K562 (cell line): ENCODE results near the gene SURF6. TPM values are rescaled to one million over a fixed set of nuclear protein-coding genes. Genes with fewer than 3 reads are reported as not detected.
A peak's percentile ranks its signal among the peaks of the same experiment; 100 is the strongest.

ENCODE experiments used
- ELF4 ChIP-seq: fragments of 450-650 bp; formaldehyde crosslinking; IDR thresholded peaks from 2 replicates; pipeline ENCODE4 v1.4.0; 2022; ENCODE audit warnings: missing genetic modification characterization
- EP400 ChIP-seq: fragments of 450-650 bp; IDR thresholded peaks from 2 replicates; pipeline ENCODE4 v1.6.1; 2017; ENCODE audit warnings: antibody characterized with exemption, mild to moderate bottlenecking, moderate library complexity
- ILF3 ChIP-seq: fragments of 450-650 bp; IDR thresholded peaks from 2 replicates; pipeline ENCODE4 v1.6.1; 2018; ENCODE audit warnings: antibody characterized with exemption, mild to moderate bottlenecking, moderate library complexity, borderline replicate concordance
- KHSRP ChIP-seq: fragments of 450-650 bp; IDR thresholded peaks from 2 replicates; pipeline ENCODE4 v1.6.1; 2017
- KLF16 ChIP-seq: IDR thresholded peaks from 2 replicates; pipeline ENCODE4 v1.6.1; 2016; ENCODE audit warnings: antibody characterized with exemption
- LCOR ChIP-seq: sonication (generic); formaldehyde crosslinking; IDR thresholded peaks from 2 replicates; pipeline ENCODE4 v1.8.0; 2022; ENCODE audit warnings: mild to moderate bottlenecking, missing genetic modification reagents
- NR2C1 ChIP-seq, 2 experiments: fragments of 450-650 bp; IDR thresholded peaks; 2 replicates each; pipeline ENCODE4 v1.6.1; 2017; ENCODE audit warnings: mild to moderate bottlenecking in 2 of 2, antibody characterized with exemption in 1 of 2, inconsistent platforms in 1 of 2, missing compliant biosample characterization in 1 of 2, missing genetic modification characterization in 1 of 2
- PYGO2 ChIP-seq: fragments of 450-650 bp; IDR thresholded peaks from 2 replicates; pipeline ENCODE4 v1.6.1; 2016; ENCODE audit warnings: mild to moderate bottlenecking, missing genetic modification characterization, moderate library complexity, missing compliant biosample characterization
- SMARCC2 ChIP-seq: fragments of 450-650 bp; IDR thresholded peaks from 2 replicates; pipeline ENCODE4 v1.6.1; 2017; ENCODE audit warnings: antibody characterized with exemption, moderate library complexity, mild to moderate bottlenecking, low read depth
- TCF3 ChIP-seq: sonication (generic); formaldehyde crosslinking; IDR thresholded peaks from 2 replicates; pipeline ENCODE4 v1.4.0; 2020; ENCODE audit warnings: mild to moderate bottlenecking, missing genetic modification reagents
- YY1 ChIP-seq, 3 experiments: IDR thresholded peaks; 2 replicates each; pipeline ENCODE4 v1.6.1; 2011; ENCODE audit warnings: low read length in 2 of 3, mild to moderate bottlenecking in 2 of 3, moderate library complexity in 2 of 3, borderline replicate concordance in 1 of 3, control low read depth in 1 of 3, low read depth in 1 of 3; ENCODE audit not compliant: insufficient read depth in 3 of 3, insufficient replicate concordance in 2 of 3, control insufficient read depth in 1 of 3, insufficient read length in 1 of 3; ENCODE audit errors: extremely low read depth in 1 of 3
- ZBTB17 ChIP-seq: fragments of 450-650 bp; formaldehyde crosslinking; IDR thresholded peaks from 2 replicates; pipeline ENCODE4 v1.4.0; 2020; ENCODE audit warnings: mild to moderate bottlenecking
- ZFX ChIP-seq: sonication (generic); formaldehyde crosslinking; IDR thresholded peaks from 2 replicates; pipeline ENCODE4 v1.8.0; 2022; ENCODE audit warnings: mild to moderate bottlenecking, missing genetic modification reagents, moderate library complexity
- ZNF175 ChIP-seq: fragments of 200-800 bp; sonication (Bioruptor generic); IDR thresholded peaks from 2 replicates; pipeline ENCODE4 v1.6.1; 2016; ENCODE audit warnings: low read depth, mild to moderate bottlenecking, missing genetic modification characterization, missing compliant biosample characterization
- ZNF644 ChIP-seq: fragments of 200-800 bp; sonication (Bioruptor generic); IDR thresholded peaks from 2 replicates; pipeline ENCODE4 v1.6.1; 2016; ENCODE audit warnings: low read depth, missing genetic modification characterization, missing compliant biosample characterization
- polyA plus RNA-seq, 8 experiments: library from polyadenylated mRNA; depleted of rRNA in 4 of 8; stranded (reverse) in 5 of 8; unstranded in 3 of 8; fragments of >200 nt; fragmentation: Nextera tagmentation in 2 of 8; fragmentation: Illumina TruSeq in 1 of 8; extraction: Ambion mirVana in 2 of 8; extraction: Trizol in 1 of 8; gene quantifications; 2 replicates each; pipeline versions ENCODE4 v1.2.1 to v1.2.3, GENCODE V29; 2011 to 2014; ENCODE audit warnings: inconsistent platforms in 1 of 8, missing spikeins in 1 of 8
- total RNA-seq, 7 experiments: library from RNA; depleted of rRNA in 6 of 7; stranded (reverse); fragments of >200 nt in 6 of 7; fragmentation: Illumina TruSeq in 2 of 7; extraction: Trizol in 2 of 7; gene quantifications; 2 replicates each; pipeline versions ENCODE4 v1.2.1 to v1.2.3, GENCODE V29; 2011 to 2021; ENCODE audit warnings: low replicate concordance in 1 of 7
- TF ChIP-seq, protein P1 (sequence below): fragments of 450-650 bp; conservative IDR thresholded peaks from 2 replicates; pipeline ENCODE4 v1.6.1; 2016; ENCODE audit warnings: missing genetic modification characterization, low read depth, mild to moderate bottlenecking, missing compliant biosample characterization, moderate library complexity
- TF ChIP-seq, protein P2 (sequence below): fragments of 250-450 bp; sonication (Bioruptor Pico); IDR thresholded peaks from 2 replicates; pipeline ENCODE4 v1.8.0; 2021; ENCODE audit warnings: moderate library complexity, mild to moderate bottlenecking, inconsistent platforms
- TF ChIP-seq, protein P3 (sequence below): fragments of 200-800 bp; sonication (Bioruptor generic); IDR thresholded peaks from 2 replicates; pipeline ENCODE4 v1.6.1; 2016; ENCODE audit warnings: missing genetic modification characterization, missing compliant biosample characterization

The SURF6 gene
- total and polyA plus RNA-seq, 9 of the 15 experiments (the other 6 are each of a cell fraction or from before 2014, with no cell fraction given) = 1.4 to 68.3 (median 14.7) TPM

DNA sequence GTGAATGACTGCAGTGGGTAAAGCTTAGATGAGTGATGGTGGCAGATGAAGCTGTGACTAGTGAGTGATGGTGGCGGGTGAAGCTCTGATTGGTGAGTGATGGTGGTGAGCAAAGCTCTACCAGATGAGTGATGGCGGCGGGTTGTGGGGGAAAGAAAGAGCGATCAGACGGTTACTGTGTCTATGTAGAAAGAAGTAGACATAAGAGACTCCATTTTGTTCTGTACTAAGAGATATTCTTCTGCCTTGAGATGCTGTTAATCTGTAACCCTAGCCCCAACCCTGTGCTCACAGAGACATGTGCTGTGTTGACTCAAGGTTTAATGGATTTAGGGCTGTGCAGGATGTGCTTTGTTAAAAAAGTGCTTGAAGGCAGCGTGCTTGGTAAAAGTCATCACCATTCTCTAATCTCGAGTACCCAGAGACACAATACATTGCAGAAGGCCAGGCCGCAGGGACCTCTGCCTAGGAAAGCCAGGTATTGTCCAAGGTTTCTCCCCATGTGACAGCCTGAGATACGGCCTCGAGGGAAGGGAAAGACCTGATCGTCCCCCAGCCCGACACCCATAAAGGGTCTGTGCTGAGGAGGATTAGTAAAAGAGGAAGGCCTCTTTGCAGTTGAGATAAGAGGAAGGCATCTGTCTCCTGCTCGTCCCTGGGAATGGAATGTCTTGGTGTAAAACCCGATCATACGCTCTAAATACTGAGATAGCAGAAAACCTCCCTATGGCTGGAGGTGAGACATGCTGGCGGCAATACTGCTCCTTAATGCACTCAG, 52.5 kb downstream of the SURF6 start (continued):
- TF ChIP-seq EP400 = peak; percentile 66
- peak in 1 of 3 experiments; percentile 51 for TF ChIP-seq YY1 (IDR thresholded peaks at IDR 0.05; ENCODE audit: borderline replicate concordance in 1 of 3, control insufficient read depth in 1 of 3, extremely low read depth in 1 of 3, insufficient read depth in 3 of 3, insufficient read length in 1 of 3, insufficient replicate concordance in 2 of 3, low read depth in 1 of 3, low read length in 2 of 3)
- peak; percentile 97 for TF ChIP-seq LCOR (CRISPR knock-in tag)
- TF ChIP-seq ZBTB17 (CRISPR knock-in tag) = peak; percentile 84
- TF ChIP-seq KLF16 = peak; percentile 90
- peak; percentile 87 for TF ChIP-seq ZNF175 (CRISPR knock-in tag)
- peak; percentile 95 for TF ChIP-seq SMARCC2
- peak; percentile 72 for TF ChIP-seq ZFX (CRISPR knock-in tag)
- peak; percentile 100 for TF ChIP-seq TCF3 (CRISPR knock-in tag)
- 0 out of 2 replicates have a peak, but pooled peaks have one; percentile 17 for TF ChIP-seq ILF3
- TF ChIP-seq, protein P1, sequence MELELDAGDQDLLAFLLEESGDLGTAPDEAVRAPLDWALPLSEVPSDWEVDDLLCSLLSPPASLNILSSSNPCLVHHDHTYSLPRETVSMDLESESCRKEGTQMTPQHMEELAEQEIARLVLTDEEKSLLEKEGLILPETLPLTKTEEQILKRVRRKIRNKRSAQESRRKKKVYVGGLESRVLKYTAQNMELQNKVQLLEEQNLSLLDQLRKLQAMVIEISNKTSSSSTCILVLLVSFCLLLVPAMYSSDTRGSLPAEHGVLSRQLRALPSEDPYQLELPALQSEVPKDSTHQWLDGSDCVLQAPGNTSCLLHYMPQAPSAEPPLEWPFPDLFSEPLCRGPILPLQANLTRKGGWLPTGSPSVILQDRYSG (tag) = peak; percentile 95
- 0 out of 2 replicates have a peak, but pooled peaks have one; percentile 24 for TF ChIP-seq NR2C1 (IDR thresholded peaks at IDR 0.05)
- peak; percentile 71 for TF ChIP-seq NR2C1 (tag; IDR thresholded peaks at IDR 0.05)
- TF ChIP-seq, protein P2, sequence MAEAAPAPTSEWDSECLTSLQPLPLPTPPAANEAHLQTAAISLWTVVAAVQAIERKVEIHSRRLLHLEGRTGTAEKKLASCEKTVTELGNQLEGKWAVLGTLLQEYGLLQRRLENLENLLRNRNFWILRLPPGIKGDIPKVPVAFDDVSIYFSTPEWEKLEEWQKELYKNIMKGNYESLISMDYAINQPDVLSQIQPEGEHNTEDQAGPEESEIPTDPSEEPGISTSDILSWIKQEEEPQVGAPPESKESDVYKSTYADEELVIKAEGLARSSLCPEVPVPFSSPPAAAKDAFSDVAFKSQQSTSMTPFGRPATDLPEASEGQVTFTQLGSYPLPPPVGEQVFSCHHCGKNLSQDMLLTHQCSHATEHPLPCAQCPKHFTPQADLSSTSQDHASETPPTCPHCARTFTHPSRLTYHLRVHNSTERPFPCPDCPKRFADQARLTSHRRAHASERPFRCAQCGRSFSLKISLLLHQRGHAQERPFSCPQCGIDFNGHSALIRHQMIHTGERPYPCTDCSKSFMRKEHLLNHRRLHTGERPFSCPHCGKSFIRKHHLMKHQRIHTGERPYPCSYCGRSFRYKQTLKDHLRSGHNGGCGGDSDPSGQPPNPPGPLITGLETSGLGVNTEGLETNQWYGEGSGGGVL = peak; percentile 57; the same call in 1 of the 2 replicates
- TF ChIP-seq KHSRP = peak; percentile 82
- TF ChIP-seq ZNF644 (tag) = peak; percentile 84
- peak; percentile 60; the same call in 1 of the 2 replicates for TF ChIP-seq PYGO2
- peak; percentile 76; the same call in 1 of the 2 replicates for TF ChIP-seq ELF4 (CRISPR knock-in tag)
- TF ChIP-seq, protein P3, sequence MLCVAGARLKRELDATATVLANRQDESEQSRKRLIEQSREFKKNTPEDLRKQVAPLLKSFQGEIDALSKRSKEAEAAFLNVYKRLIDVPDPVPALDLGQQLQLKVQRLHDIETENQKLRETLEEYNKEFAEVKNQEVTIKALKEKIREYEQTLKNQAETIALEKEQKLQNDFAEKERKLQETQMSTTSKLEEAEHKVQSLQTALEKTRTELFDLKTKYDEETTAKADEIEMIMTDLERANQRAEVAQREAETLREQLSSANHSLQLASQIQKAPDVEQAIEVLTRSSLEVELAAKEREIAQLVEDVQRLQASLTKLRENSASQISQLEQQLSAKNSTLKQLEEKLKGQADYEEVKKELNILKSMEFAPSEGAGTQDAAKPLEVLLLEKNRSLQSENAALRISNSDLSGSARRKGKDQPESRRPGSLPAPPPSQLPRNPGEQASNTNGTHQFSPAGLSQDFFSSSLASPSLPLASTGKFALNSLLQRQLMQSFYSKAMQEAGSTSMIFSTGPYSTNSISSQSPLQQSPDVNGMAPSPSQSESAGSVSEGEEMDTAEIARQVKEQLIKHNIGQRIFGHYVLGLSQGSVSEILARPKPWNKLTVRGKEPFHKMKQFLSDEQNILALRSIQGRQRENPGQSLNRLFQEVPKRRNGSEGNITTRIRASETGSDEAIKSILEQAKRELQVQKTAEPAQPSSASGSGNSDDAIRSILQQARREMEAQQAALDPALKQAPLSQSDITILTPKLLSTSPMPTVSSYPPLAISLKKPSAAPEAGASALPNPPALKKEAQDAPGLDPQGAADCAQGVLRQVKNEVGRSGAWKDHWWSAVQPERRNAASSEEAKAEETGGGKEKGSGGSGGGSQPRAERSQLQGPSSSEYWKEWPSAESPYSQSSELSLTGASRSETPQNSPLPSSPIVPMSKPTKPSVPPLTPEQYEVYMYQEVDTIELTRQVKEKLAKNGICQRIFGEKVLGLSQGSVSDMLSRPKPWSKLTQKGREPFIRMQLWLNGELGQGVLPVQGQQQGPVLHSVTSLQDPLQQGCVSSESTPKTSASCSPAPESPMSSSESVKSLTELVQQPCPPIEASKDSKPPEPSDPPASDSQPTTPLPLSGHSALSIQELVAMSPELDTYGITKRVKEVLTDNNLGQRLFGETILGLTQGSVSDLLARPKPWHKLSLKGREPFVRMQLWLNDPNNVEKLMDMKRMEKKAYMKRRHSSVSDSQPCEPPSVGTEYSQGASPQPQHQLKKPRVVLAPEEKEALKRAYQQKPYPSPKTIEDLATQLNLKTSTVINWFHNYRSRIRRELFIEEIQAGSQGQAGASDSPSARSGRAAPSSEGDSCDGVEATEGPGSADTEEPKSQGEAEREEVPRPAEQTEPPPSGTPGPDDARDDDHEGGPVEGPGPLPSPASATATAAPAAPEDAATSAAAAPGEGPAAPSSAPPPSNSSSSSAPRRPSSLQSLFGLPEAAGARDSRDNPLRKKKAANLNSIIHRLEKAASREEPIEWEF (CRISPR knock-in tag) = 0 out of 2 replicates have a peak, but pooled peaks have one; percentile 46
